ENCODE data around the gene TIMM44.

The TIMM44 gene

GRCh38 chr19:7908742-7909461 lies 34.6 kb downstream of the TIMM44 start:
- no peak for ATAC-seq
- TF ChIP-seq ZFP30 (CRISPR knock-in tag; IDR thresholded peaks at IDR 0.05) (no peak), ESRRG (CRISPR knock-in tag; IDR thresholded peaks at IDR 0.05) (no peak), PPARA (CRISPR knock-in tag; IDR thresholded peaks at IDR 0.05; ENCODE audit: borderline replicate concordance) (no peak), SNAI2 (CRISPR knock-in tag; IDR thresholded peaks at IDR 0.05) (no peak), ZNF70 (CRISPR knock-in tag; IDR thresholded peaks at IDR 0.05) (no peak), GLIS3 (CRISPR knock-in tag; IDR thresholded peaks at IDR 0.05) (no peak), ISL1 (CRISPR knock-in tag; IDR thresholded peaks at IDR 0.05) (no peak), ZC3H10 (CRISPR knock-in tag; IDR thresholded peaks at IDR 0.05) (no peak), POU6F1 (CRISPR knock-in tag; IDR thresholded peaks at IDR 0.05; ENCODE audit: borderline replicate concordance, low read depth) (no peak), BACH2 (CRISPR knock-in tag; IDR thresholded peaks at IDR 0.05; ENCODE audit: borderline replicate concordance) (no peak), RARB (CRISPR knock-in tag; IDR thresholded peaks at IDR 0.05) (no peak), ARNTL (CRISPR knock-in tag; IDR thresholded peaks at IDR 0.05; ENCODE audit: borderline replicate concordance, low read depth) (no peak), ZNF565 (CRISPR knock-in tag; conservative IDR thresholded peaks at IDR 0.05; ENCODE audit: low read depth) (no peak), CSDC2 (CRISPR knock-in tag; IDR thresholded peaks at IDR 0.05) (no peak), OSR1 (CRISPR knock-in tag; IDR thresholded peaks at IDR 0.05) (no peak), TCF4 (CRISPR knock-in tag; IDR thresholded peaks at IDR 0.05; ENCODE audit: borderline replicate concordance) (no peak)

GRCh38 chr19:7908078-7908699 lies 35.3 kb downstream of the TIMM44 start:
- no peak for ATAC-seq
- TF ChIP-seq ISL1 (CRISPR knock-in tag; IDR thresholded peaks at IDR 0.05) (no peak), TCF4 (CRISPR knock-in tag; IDR thresholded peaks at IDR 0.05; ENCODE audit: borderline replicate concordance) (no peak), PATZ1 (CRISPR knock-in tag; IDR thresholded peaks at IDR 0.05; ENCODE audit: borderline replicate concordance) (no peak), TOX (CRISPR knock-in tag; IDR thresholded peaks at IDR 0.05; ENCODE audit: borderline replicate concordance) (no peak), BACH2 (CRISPR knock-in tag; IDR thresholded peaks at IDR 0.05; ENCODE audit: borderline replicate concordance) (no peak), PPARA (CRISPR knock-in tag; IDR thresholded peaks at IDR 0.05; ENCODE audit: borderline replicate concordance) (no peak), RARB (CRISPR knock-in tag; IDR thresholded peaks at IDR 0.05) (no peak), CREB5 (CRISPR knock-in tag; IDR thresholded peaks at IDR 0.05; ENCODE audit: low read depth) (no peak)

- TF ChIP-seq ZNF565 (CRISPR knock-in tag; conservative IDR thresholded peaks at IDR 0.05; ENCODE audit: low read depth), result no peak
- no peak for TF ChIP-seq ESRRG (CRISPR knock-in tag; IDR thresholded peaks at IDR 0.05)
- TF ChIP-seq CSRNP3 (CRISPR knock-in tag; IDR thresholded peaks at IDR 0.05), result no peak
- TF ChIP-seq TOX (CRISPR knock-in tag; IDR thresholded peaks at IDR 0.05; ENCODE audit: borderline replicate concordance), result no peak
- TF ChIP-seq ZNF8 (CRISPR knock-in tag; IDR thresholded peaks at IDR 0.05), result no peak
- no peak for TF ChIP-seq ZNF70 (CRISPR knock-in tag; IDR thresholded peaks at IDR 0.05)
- TF ChIP-seq OSR1 (CRISPR knock-in tag; IDR thresholded peaks at IDR 0.05), result no peak
- no peak for TF ChIP-seq GLIS3 (CRISPR knock-in tag; IDR thresholded peaks at IDR 0.05)
- TF ChIP-seq CSDC2 (CRISPR knock-in tag; IDR thresholded peaks at IDR 0.05), result no peak
- no peak for TF ChIP-seq TCF4 (CRISPR knock-in tag; IDR thresholded peaks at IDR 0.05; ENCODE audit: borderline replicate concordance)
- no peak for TF ChIP-seq PPARA (CRISPR knock-in tag; IDR thresholded peaks at IDR 0.05; ENCODE audit: borderline replicate concordance)
- TF ChIP-seq RARB (CRISPR knock-in tag; IDR thresholded peaks at IDR 0.05), result no peak
- TF ChIP-seq BACH2 (CRISPR knock-in tag; IDR thresholded peaks at IDR 0.05; ENCODE audit: borderline replicate concordance), result no peak
- TF ChIP-seq PATZ1 (CRISPR knock-in tag; IDR thresholded peaks at IDR 0.05; ENCODE audit: borderline replicate concordance), result no peak
- TF ChIP-seq TSHZ2 (CRISPR knock-in tag; IDR thresholded peaks at IDR 0.05), result no peak
- no peak for TF ChIP-seq SNAI2 (CRISPR knock-in tag; IDR thresholded peaks at IDR 0.05)
- no peak for TF ChIP-seq ZC3H10 (CRISPR knock-in tag; IDR thresholded peaks at IDR 0.05)
- no peak for TF ChIP-seq ZFP30 (CRISPR knock-in tag; IDR thresholded peaks at IDR 0.05)
- ATAC-seq, result no peak
These were observed 35.9 kb downstream of the TIMM44 start for GRCh38 chr19:7907544-7907943.
